ENCODE data around the gene CMBL.

GRCh38 chr5:10307206-10308148, at the start of gene CMBL:
- TF ChIP-seq, protein P1, sequence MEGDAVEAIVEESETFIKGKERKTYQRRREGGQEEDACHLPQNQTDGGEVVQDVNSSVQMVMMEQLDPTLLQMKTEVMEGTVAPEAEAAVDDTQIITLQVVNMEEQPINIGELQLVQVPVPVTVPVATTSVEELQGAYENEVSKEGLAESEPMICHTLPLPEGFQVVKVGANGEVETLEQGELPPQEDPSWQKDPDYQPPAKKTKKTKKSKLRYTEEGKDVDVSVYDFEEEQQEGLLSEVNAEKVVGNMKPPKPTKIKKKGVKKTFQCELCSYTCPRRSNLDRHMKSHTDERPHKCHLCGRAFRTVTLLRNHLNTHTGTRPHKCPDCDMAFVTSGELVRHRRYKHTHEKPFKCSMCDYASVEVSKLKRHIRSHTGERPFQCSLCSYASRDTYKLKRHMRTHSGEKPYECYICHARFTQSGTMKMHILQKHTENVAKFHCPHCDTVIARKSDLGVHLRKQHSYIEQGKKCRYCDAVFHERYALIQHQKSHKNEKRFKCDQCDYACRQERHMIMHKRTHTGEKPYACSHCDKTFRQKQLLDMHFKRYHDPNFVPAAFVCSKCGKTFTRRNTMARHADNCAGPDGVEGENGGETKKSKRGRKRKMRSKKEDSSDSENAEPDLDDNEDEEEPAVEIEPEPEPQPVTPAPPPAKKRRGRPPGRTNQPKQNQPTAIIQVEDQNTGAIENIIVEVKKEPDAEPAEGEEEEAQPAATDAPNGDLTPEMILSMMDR (IDR thresholded peaks at IDR 0.05): no peak
- TF ChIP-seq POLR2A (IDR thresholded peaks at IDR 0.05): peak; percentile 74 to 81

All from Peyer's patch (tissue), 4 donors.